NK-92 (cell line): ENCODE results near the gene IFI27L1.
"Not testable (repeated sequence)": the region's sequence is repeated elsewhere in the genome, so short reads cannot be mapped to it uniquely, and the experiment has no call there.

ENCODE experiments used
- DNase-seq: peaks from one replicate; lab custom pipeline; 2025; ENCODE audit not compliant: unreplicated experiment; lab: John Stamatoyannopoulos, UW

IFI27L1 gene

GRCh38 chr14:94048691-94049624 is 32.2 kb upstream of the IFI27L1 start:
- no peak for DNase-seq

- no peak for DNase-seq
Measured at GRCh38 chr14:94049625-94050023, 31.5 kb upstream of the IFI27L1 start.

GRCh38 chr14:94050231-94050880 is 30.8 kb upstream of the IFI27L1 start:
- no peak for DNase-seq

DNA sequence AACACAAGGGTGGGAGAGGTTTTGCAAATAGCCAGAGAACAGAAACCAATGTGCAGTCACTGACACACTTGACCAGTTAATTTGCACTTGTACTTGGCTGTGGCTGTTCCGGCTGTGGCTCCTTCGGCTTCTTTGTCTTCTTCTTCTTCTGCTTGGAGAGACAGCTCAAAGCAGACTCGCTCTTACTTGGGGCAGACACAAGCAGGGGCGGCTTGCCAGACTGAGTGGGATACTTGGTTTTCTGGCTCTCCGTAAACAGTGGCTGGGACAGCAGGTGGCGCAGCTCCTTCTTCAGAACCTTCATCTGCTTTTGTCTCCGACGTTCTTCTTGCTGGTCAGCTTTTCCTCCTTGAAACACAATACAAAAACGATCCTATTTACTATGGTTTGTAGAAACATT is 30.0 kb upstream of the IFI27L1 start:
- no peak for DNase-seq

- no peak for DNase-seq
Measured at GRCh38 chr14:94051779-94052178, 29.3 kb upstream of the IFI27L1 start.

DNA sequence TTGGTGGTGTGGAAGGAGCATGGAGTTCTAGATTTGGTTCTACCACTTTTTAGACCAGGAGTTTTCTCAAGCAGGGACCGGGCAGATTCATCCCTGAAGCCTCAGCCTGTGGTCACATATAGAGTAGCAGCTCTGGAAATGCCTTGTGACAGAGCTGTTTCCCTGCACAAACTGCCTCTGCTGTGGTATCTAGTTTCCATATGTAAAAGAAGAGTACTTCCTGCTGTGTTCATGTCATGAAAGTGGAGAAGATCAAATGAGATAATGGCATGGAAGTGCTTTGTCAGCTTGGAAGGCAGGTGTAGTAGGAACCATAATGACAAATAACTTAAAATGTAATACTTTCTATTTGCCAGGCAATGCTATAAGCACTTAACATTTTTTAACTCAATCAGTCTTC is 28.9 kb upstream of the IFI27L1 start:
- no peak for DNase-seq

DNA sequence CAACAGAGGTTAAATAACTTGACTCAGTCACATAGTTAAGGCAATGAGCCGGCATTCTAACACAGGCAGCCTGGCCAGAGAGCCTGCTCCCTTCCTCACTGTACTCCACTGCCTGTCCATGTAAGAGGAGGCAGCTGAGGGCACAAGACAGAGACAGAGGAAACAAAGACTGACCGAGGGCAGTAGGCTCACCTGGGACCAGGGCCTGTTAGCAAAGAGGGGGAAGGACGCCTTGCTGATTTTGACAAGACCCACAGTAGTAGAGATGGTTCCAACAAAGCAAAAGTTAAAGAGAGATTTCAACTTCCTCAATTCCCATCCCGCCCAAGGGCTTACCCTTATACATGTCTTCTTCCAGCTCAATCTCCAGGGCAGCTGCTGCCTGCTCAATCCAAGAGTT is 28.4 kb upstream of the IFI27L1 start:
- DNase-seq = no peak

GRCh38 chr14:94054401-94054800 is 26.7 kb upstream of the IFI27L1 start:
- no peak for DNase-seq

DNA sequence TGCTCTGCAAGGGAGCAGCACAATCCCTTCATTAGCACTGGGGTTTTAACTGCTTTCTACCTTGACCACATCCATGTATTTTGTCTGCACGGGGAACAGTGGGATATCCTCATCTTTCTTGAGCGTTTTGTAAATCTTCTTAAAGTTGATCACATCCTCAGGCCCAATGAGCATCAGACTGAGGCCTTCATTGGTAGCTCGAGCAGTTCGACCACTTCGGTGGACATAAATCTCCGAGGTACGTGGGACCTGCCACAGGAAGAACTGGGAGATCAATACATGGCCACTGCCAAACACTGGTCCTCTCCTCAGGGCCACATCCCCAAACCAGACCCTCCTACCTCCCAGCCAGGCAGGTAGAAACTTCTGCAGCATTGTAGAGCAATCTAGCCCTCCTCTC is 26.2 kb upstream of the IFI27L1 start:
- DNase-seq = no peak

DNA sequence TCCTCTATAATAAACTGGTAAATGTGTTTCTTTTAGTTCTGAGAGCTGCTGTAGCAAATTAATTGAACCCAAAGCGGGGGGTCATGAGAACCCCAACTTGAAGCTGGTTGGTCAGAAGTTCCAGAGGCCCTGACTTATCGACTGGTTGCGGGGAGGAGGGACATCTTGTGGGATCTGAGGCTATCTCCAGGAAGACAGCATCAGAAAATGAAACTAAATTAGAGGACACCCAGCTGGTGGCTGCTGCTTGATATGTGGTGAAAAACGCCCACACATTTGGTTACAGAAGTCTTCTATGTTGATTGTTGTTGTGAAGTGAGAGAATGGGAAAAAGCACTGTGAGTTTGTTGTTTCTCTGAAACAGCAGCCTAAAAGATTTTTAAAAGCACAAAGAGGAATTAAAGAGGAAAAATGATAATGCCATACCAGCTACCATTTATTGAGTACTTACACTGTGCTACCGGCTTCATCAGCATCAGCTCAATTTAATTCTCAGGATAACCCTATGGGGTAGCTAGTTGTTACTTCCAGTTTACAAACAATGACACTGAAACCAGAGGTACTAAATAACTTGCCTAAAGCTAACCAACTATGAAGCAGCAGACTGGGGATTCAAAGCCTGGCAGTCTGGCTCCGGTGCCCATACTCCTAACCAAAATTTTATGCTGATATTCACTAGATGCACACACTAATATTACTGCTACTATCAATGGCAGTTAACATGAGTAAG is 24.4 kb upstream of the IFI27L1 start:
- no peak for DNase-seq

DNA sequence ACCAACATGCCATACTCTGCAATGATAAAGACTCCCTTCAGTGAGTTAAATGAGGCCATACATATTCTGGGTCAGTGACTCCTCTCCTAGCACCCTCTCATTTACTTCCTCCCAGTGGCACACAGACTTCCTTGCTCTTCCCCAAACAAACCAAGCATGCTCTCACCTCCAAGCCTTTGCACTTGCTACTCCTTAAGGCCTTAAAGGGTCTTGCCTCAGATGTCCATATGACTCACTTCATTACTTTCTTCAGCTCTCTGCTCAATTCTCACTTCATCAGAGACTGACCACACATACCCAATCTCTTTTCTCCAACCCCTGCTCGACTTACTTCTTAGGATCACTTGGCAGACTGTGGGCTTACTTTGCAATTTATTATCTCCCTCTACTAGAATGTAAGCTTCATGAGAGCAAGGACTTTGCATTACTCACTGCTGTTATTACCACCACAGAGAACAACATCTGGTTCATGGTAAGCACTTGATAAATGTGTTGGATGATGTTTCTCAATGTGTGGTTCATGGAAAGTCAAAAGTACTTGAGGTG is 22.9 kb upstream of the IFI27L1 start:
- no peak for DNase-seq

DNA sequence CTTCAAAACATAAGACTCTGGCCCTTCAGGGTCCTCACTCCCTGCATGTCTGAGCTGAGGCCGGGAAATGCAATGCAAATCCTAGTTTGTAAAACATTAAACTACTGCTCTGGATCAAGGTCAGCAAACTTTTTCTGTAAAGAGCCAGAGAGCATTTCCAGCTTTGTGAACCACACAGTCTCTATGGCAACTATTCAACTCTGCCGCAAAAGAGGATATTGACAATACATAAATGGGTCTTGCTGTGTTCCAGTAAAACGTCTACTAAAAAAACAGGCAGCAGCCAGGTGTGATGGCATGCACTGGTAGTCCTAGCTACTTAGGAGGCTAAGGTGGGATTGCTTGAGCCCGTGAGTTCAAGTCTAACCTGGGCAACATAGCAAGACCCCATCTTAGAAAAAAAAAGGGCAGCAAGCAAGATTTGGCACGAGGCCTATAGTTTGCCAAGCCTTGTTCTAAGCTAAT is 22.4 kb upstream of the IFI27L1 start:
- DNase-seq = no peak

GRCh38 chr14:94059998-94060397 is 21.1 kb upstream of the IFI27L1 start:
- no peak for DNase-seq

DNA sequence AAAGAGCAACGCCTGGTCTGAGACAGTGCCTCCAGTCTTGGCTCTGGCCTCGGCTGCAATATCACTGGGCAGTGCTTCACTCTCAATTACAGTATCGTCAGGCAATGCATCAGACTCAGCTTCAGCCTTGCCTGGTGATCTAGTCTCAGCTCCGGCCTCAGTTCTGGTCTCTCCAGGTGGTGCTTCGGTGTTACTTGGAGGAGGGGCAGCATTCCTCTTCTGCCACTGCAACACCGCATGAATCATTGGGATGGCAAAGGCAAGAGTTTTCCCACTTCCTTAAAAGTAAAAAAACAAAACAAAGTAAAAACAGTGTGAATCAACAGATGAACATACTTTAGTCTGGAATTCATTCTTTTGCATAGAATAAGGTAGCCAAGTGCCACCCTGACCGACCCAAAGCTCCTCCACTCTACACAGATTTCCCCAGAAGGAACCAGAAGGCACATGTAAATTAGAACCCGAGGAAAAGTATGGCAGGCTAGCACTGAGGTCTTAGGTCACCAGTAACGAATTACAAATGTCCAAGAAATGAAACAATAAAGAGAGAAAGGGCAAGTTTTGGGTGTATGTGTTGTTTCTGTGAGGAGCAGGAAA is 18.7 kb upstream of the IFI27L1 start:
- DNase-seq = no peak

DNA sequence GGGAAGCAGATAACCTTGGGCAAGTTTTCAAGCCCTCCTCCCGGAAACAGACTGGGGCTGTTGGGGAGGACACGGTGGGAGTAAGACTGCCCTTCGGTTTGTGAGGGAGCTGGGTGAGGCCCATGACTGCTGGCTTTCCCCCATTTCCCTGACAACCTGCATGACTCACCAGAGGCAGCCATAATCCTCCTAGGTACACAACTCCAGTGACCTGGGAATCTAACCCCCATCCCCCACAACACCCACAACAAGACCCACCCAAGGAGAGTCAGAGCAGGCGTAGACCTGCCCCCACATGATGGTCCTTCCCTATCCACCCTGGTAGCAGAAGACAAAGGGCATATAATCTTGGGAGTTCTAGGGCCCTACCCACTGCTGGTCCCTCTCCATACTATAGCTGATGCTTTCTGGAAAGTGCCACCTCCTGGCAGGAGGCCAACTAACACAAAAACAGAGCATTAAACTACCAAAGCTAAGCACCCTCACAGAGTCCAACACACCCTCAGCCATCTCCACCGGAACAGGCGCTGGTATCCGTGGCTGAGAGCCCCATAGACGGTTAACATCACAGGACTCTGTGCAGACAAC is 14.9 kb upstream of the IFI27L1 start:
- DNase-seq = no peak

GRCh38 chr14:94072076-94072475 is 9.0 kb upstream of the IFI27L1 start:
- DNase-seq = not testable (repeated sequence)

DNA sequence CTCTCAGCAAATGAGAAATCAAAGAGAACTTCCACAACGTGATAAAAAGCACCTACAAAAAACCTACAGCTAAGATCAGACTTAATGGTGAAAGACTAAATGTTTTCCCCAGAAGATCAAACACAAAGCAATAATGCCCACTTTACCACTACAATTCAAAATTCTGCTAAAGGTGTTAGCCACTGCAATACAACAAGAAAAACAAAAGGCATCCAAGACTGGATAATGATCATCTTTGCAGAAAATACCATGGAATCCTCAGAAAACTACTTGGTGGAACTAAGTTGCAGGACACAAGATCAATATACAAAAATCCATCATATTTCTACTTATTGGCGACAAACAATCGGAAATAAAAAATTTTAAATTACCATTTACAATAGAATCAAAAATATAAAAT is 6.6 kb upstream of the IFI27L1 start:
- no peak for DNase-seq

DNA sequence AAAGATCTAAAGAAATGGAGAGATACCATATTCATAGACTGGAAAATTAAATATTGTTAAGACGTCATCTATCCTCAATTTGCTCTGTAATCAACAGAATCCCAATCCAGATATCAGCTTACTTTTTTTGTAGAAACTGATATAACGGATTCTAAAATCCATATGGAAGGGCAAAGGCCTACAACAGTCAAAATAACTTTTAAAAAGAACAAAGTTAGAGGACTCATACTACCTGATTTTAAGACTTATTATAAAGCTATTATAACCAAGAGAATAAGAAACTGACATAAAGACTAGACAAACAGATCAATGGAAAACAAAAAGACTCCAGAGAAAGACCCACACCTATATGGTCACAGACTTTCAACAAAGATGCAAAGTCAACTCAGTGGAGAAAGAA is 6.1 kb upstream of the IFI27L1 start:
- no peak for DNase-seq

GRCh38 chr14:94077111-94077821 is 3.8 kb upstream of the IFI27L1 start:
- DNase-seq = no peak

- no peak for DNase-seq
Measured at GRCh38 chr14:94077823-94078222, 3.3 kb upstream of the IFI27L1 start.
